ENCODE data around the gene PPFIA4. TPM values are rescaled to one million over a fixed set of nuclear protein-coding genes. Genes with fewer than 3 reads are reported as not detected.

Gene PPFIA4
- total RNA-seq, 3 donors from 2014 or later (not counting 1 experiment from before 2014, with no cell fraction given): 0.18 to 0.88 (median 0.33) TPM

- H3K27ac Mint-ChIP-seq: no peak overlapping the region
- H3K9me3 Mint-ChIP-seq: no peaks in the 10 kb centered on the region
These were observed 27.2 kb upstream of the PPFIA4 start for GRCh38 chr1:202998836-202999750.

GRCh38 chr1:203000217-203000944 lies 25.9 kb upstream of the PPFIA4 start:
- H3K27me3 Mint-ChIP-seq (ENCODE audit: low read depth in 2 of 2): peaks cover 17 to 29% of the 10 kb centered on the region in 2 donors

More at GRCh38 chr1:202998836-202999750, 27.2 kb upstream of the PPFIA4 start:
- Histone ChIP-seq H3K4me3 (ENCODE audit: low read length) (no peak overlapping the region), H3K4me1 (ENCODE audit: control insufficient read depth, insufficient read depth, low read length) (peaks cover 4% of the 10 kb centered on the region), H3K27ac (ENCODE audit: low read length) (no peak overlapping the region), H3K27me3 (ENCODE audit: control insufficient read depth, insufficient read depth, low read length) (no peaks in the 10 kb centered on the region), H3K9me3 (ENCODE audit: control insufficient read depth, insufficient read depth, low read length) (no peaks in the 10 kb centered on the region), H3K36me3 (ENCODE audit: control insufficient read depth, insufficient read depth, low read length) (no peaks in the 10 kb centered on the region)
- TF ChIP-seq CTCF (IDR thresholded peaks at IDR 0.05): peak; percentile 93
- H3K4me1 Mint-ChIP-seq: peaks cover 5% of the 10 kb centered on the region in 2 donors
- H3K36me3 Mint-ChIP-seq: no peaks in the 10 kb centered on the region
- H3K4me3 Mint-ChIP-seq: no peak overlapping the region
- H3K27me3 Mint-ChIP-seq (ENCODE audit: low read depth in 2 of 2): peaks cover 25 to 42% of the 10 kb centered on the region in 2 donors
- WGBS (ENCODE audit: insufficient coverage): 35% methylated on average over 14 of the region's 14 CpGs
- peak; percentile 66 to 69 (median 67) for ATAC-seq
- peak; percentile 30 to 84 for DNase-seq
- intact Hi-C loops (cut with micrococcal nuclease): loop anchor here (1.0 to 5.0 kb wide), 3 partner anchors 73 to 249 kb away; partner anchors contain the start of gene RABIF

GRCh38 chr1:203001986-203002385 lies 24.3 kb upstream of the PPFIA4 start:
- TF ChIP-seq CTCF (IDR thresholded peaks at IDR 0.05): no peak
- no peaks in the 10 kb centered on the region for H3K36me3 Mint-ChIP-seq
- Histone ChIP-seq H3K4me1 (ENCODE audit: control insufficient read depth, insufficient read depth, low read length) (peaks cover 15% of the 10 kb centered on the region), H3K27me3 (ENCODE audit: control insufficient read depth, insufficient read depth, low read length) (no peaks in the 10 kb centered on the region), H3K9me3 (ENCODE audit: control insufficient read depth, insufficient read depth, low read length) (no peaks in the 10 kb centered on the region), H3K36me3 (ENCODE audit: control insufficient read depth, insufficient read depth, low read length) (no peaks in the 10 kb centered on the region), H3K27ac (ENCODE audit: low read length) (no peak overlapping the region), H3K4me3 (ENCODE audit: low read length) (no peak overlapping the region)
- no peak for DNase-seq
- peaks cover 16 to 17% of the 10 kb centered on the region in 2 donors for H3K4me1 Mint-ChIP-seq
- 96% methylated on average over 9 of the region's 9 CpGs for WGBS (ENCODE audit: insufficient coverage)
- H3K4me3 Mint-ChIP-seq: no peak overlapping the region
- ATAC-seq: no peak
- no peaks in the 10 kb centered on the region for H3K9me3 Mint-ChIP-seq
- intact Hi-C loops (cut with micrococcal nuclease): no loop called here
- H3K27ac Mint-ChIP-seq: no peak overlapping the region
- H3K27me3 Mint-ChIP-seq (ENCODE audit: low read depth in 2 of 2): peaks cover 5 to 13% of the 10 kb centered on the region in 2 donors

More at GRCh38 chr1:203000217-203000944, 25.9 kb upstream of the PPFIA4 start:
- no peak overlapping the region for H3K4me3 ChIP-seq (ENCODE audit: low read length)
- H3K27me3 ChIP-seq (ENCODE audit: control insufficient read depth, insufficient read depth, low read length): no peaks in the 10 kb centered on the region
- Mint-ChIP-seq H3K4me3 (no peak overlapping the region), H3K4me1 (peaks cover 5% of the 10 kb centered on the region in 2 donors), H3K9me3 (no peaks in the 10 kb centered on the region), H3K27ac (no peak overlapping the region), H3K36me3 (no peaks in the 10 kb centered on the region)
- no peak for TF ChIP-seq CTCF (IDR thresholded peaks at IDR 0.05)
- WGBS (ENCODE audit: insufficient coverage): 100% methylated on average over 2 of the region's 3 CpGs
- no peak for DNase-seq
- peaks cover 4% of the 10 kb centered on the region for H3K4me1 ChIP-seq (ENCODE audit: control insufficient read depth, insufficient read depth, low read length)
- H3K36me3 ChIP-seq (ENCODE audit: control insufficient read depth, insufficient read depth, low read length): no peaks in the 10 kb centered on the region
- no peaks in the 10 kb centered on the region for H3K9me3 ChIP-seq (ENCODE audit: control insufficient read depth, insufficient read depth, low read length)
- no peak overlapping the region for H3K27ac ChIP-seq (ENCODE audit: low read length)
- ATAC-seq: no peak
- intact Hi-C loops (cut with micrococcal nuclease): no loop called here

Measured in natural killer cell (primary cell).